Suppressor macrophage (primary cell): Measurements from ENCODE around the gene VIT.
A peak's percentile ranks its signal among the peaks of the same experiment; 100 is the strongest.
"Not testable (repeated sequence)": the region's sequence is repeated elsewhere in the genome, so short reads cannot be mapped to it uniquely, and the experiment has no call there.

Source experiments
- DNase-seq, 4 experiments: peaks; one replicate each; pipeline ENCODE4 v3.0.0-alpha.2; 2020 to 2022

Gene VIT

DNA sequence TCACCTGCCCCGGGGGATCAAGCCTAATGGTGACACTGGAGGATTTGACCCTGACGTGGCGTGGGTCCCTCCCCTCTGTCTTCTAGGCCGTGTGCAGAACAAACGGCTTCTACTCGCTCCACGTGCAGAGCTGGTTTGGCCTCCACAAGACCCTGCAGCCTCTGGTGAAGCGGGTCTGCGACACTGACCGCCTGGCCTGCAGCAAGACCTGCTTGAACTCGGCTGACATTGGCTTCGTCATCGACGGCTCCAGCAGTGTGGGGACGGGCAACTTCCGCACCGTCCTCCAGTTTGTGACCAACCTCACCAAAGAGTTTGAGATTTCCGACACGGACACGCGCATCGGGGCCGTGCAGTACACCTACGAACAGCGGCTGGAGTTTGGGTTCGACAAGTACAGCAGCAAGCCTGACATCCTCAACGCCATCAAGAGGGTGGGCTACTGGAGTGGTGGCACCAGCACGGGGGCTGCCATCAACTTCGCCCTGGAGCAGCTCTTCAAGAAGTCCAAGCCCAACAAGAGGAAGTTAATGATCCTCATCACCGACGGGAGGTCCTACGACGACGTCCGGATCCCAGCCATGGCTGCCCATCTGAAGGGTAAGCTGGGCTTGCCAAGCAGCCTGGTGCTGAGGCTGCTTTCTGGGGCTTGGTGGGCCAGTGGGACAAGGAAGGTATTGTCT lies 112.0 kb downstream of the VIT start:
- DNase-seq, result no peak

DNA sequence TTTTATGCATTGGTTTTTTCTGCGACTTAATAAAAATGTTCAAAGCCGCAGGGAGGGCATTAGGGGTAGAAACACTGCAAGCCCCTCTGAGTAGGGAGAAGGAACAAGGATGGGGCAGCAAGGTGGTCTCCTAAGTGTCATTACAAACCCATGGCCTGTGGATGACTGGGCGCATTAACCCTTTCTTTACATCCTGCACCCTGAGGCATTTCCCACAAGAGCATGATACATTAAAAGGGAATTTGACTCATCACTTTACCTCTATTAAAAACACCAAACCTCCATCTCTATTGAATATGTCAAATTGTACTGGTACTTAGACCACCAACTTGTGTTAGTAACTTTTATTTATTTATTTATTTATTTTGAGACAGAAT lies 112.5 kb downstream of the VIT start:
- no peak for DNase-seq

DNA sequence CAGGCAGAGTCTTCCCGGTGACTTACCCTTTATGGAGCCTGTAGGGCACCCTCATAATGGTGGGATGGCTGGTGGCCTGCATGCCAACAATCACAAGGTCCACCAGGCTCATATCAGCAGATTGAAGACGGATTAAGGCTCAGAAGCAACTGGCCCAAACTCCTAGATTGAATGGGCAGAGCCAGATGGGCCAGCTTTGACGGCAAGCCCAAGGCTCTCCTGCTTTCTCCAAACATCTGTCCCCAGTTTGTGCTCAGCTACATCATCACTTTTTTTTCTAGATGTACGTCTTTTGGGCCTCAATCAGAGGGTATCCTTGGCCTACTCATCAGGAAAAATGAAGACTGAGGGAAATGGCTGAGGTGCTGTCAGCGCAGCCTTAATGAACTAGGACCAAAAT lies 114.6 kb downstream of the VIT start:
- no peak for DNase-seq

DNA sequence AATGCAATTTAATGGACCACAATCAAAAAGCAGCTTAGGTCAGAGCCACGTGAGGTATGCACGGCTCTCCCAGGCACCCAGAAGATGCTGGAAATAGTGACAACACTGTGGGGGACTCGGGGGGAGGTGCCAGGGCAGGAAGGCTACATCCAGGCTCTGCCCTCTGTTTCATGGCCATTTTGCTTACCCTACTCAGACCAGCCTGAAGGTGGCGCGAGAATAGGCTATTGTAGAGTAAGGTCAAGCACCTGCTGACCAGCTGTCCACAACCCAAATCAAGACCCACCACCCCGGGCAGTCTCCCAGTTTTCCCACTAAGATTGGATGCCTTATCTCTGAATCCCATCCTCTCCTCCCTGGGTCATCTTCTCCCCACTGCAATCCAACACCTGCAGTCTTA lies 115.7 kb downstream of the VIT start:
- no peak for DNase-seq

DNA sequence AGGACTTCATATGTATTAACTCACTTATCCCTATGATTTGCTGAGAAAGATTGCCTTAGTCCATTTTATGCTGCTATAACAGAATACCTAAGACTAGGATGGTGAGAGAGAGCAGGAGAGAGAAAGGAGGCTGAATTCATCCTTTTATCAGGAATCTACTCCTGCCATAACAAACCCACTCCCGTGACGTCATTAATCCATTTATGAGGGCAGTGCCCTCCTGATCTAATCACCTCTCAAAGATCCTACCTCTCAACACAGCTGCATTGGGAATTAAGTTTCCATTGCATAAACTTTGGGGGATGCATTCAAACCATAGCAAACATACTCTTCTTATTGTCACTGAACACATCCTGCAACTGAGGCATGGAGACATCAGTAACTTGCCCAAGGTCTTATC lies 122.0 kb downstream of the VIT start:
- DNase-seq, result no peak

DNA sequence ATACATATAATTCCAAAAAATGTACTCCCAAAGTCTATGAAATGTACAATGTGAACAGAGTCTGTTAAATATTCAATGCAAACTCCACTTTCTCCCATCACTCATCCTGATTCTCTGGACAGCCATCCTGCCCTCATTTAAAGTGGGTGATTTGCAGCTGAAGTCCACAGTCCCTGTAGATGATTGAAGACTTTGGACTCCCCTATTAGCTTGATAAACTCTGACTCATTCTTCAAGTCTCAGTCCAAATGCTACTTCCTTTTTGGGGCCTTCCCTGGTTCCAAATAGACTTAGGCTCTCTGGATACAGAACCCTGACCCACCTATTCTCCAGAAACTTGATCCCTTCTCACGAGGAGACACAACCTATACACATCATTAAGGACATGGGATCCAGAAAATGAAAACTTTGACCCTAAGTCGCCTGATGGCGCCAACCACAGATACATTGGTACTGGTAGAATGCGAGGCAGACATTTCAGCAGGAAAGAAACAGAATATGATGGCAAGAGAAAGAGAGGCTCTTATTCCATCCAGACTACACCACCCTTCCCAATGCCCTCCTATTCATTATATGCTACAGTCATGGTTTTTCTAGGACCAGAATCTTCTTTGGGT lies 122.7 kb downstream of the VIT start:
- DNase-seq, result no peak

DNA sequence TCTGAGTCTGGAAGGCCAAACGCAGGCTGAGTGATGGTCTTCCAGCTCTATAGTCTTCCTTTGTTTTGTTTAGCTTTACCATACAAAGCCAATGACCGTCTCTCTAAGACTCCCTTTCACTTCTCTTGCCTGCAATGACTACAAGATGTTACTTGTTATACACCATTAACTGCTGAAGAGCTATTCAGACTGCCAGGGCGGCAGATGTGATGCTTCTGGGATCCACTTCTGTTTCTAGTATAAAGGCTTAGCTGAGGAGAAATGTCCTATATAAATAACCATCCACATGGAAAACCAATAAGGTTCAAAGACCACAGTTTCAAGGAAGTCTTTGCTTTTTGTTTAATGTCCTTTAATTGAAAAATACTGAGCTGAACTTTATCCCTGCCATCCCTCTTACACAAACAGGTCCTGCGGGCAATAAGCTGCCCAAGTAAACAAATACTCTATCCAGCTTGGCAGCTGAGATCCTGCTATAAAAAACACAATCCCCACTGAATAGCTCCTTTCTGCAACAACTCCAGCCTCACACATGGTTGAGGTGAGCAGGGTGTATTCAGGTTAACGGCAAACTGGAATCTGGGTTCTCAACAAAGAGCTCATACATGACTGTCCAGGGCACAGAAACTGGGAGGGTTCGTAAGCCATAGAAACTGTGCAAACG lies 124.6 kb downstream of the VIT start:
- no peak for DNase-seq

DNA sequence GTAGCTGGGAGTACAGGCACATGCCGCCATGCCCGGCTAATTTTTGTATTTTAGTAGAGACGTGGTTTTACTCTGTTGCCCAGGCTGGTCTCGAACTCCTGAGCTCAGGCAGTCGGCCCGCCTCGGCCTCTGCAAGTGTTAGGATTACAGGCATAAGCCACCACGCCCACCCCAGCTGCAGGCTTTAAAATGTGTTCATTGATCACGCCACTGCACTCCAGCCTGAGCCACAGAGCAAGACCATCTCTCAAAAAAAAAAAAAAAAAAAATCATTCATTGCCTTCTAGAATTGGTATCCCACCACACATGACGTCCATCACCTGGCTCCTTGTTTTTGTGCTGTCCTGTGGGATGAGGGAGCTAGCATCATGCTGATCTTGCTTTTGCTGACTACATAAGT lies 127.4 kb downstream of the VIT start:
- DNase-seq, result no peak

DNA sequence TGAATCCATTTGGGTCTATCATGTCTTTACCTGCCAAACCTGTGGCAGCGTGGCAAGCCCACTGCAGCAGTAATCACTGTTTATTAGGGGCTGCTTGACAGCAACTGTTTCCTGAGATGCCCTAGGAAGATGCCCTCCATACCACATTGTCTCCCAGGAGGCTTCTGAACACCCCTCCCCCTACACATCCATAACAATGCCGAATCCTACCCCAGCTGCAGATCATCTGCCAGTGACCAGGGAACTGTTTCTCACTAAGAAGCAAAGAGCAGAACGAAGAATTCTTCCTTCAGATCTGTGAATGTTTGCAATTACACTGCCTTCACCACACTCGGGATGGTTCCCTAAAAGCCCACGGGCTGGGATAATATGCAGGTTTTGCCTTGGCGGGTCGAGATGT lies 127.8 kb downstream of the VIT start:
- DNase-seq, result no peak

DNA sequence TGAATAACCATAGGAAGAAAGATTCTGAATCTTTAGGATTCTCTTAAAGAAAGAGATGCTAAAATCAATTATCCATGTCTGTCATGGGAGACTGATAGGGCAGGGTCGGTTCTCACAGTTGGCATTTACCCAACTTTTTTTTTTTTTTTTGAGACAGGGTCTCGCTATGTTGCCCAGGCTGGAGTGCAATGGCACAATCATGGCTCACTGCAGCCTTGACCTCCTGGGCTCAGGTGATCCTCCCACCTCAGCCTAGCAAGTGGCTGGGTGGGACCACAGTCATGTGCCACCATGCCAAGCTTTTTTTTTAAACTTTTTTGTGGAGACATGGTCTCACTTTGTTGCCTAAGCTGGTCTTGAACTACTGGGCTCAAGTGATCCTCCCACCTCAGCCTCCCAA lies 128.2 kb downstream of the VIT start:
- not testable (repeated sequence) for DNase-seq

DNA sequence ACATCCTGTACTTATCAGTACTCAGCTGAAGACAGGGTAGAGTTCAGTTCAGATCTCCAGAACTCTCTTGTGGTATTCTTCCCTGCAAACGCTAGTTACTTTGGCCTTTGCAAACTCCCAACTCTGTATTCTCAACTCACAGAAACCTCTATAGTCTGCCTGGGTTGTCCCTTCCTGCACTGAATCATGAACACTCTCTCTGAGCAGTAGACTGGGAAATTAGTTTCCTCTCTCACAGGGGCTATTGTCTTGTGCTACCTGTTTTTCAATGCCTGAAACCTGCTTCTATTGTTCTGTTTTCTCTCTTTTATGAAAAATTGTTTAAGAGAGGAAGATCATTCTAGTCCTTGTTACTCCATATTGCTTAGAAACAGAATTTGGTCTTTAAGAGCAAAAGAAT lies 134.7 kb downstream of the VIT start:
- no peak for DNase-seq

DNA sequence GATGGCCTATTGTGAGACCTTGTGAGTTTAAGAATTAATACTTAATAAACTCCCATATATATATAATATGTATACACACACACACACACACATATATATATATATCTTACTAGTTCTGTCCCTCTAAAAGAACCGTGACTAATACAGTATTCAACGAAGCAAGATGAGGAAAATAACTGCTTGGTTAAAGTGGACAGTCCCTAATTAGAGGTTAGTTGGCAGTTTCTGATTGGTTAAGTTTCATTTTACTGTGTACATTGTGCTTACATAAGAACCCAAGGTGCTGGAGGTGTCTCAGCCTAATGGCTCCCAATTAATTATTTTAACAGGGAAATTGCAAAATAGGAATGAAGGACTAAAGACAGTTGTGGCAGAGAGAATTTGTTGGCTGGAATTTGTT lies 137.7 kb downstream of the VIT start:
- no peak for DNase-seq

DNA sequence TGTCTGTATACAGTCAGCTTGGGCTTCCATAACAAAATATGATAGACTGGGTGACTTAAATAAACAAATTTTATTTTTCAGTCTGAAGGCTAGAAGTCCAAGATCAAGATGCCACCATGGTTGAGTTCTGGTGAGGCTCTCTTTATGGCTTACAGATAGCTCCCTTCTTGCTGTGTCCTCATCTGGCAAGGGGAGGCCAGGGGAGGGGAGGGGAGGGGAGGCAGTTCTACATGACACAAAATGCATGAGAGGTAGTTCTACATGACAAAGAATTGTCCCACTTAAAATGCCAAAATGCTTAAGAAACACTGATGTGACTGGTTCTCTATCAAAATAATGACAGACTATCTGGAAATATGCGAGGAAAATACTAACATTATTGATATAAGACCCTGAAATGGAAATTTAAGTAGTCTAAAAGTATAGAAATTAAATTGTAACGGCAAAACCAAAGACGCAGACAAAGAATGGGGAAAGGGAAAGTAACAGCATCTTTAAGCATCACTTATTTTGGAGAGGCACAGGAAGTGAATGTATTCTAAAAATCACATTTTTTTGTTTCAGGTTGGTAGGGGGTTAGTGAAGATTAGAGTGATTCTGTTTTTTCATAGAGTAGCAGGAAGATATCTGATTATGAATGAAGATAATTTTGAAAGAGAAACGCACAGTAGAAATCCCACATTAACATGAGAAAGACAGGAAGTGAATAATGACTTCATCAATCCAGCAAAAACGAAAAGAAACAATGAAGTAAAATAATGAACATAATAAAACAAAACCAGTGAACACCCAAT lies 138.4 kb downstream of the VIT start:
- no peak for DNase-seq

DNA sequence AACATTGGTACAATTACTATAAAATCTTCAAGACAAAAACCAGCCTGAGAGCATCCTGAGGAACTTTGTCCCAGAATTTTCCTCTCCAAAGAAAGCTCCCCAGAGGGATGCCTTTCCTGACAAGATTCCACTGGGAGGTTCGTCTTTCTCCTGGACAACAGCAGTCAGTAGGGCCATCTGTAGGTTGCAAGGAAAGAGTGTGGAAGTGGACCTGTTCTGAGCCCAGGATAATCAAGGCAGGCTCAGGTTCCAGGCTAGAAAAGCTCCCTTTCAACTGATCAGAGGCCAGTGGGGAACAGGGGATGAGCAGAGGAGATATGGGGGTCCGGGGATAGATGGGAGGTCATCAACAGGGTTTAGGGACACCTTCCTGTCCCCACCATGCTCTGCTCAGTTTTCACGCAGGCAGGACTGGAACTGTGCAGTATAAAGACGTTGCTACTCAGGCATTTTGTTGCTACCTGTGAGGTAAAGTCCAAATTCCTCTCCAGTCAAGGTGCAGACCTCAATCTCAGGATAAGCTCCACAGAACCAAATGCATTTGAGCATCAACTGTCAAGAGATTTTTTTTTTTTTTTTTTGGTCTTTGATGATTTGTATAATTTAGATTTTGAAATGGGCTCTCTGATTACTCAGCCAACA lies 143.6 kb downstream of the VIT start:
- DNase-seq, result no peak

DNA sequence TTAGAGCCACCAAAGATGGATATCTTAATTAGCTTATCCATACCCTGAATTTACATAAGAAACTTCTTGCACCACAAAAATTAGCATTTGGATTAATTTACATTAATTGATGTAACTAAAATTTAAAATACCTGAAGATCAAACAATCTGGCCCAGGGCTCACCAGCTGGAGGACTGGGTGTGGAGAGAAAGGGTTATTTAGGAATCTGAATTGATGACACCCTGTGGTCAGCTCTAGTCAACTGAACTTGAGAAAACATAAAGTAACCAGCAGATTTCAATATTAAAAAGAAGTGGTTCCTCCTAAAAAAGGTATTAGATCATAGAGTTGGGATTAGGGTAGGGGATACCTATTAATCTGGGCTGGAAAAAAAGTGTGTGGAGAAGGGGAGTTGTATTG lies 147.3 kb downstream of the VIT start:
- DNase-seq, result no peak

DNA sequence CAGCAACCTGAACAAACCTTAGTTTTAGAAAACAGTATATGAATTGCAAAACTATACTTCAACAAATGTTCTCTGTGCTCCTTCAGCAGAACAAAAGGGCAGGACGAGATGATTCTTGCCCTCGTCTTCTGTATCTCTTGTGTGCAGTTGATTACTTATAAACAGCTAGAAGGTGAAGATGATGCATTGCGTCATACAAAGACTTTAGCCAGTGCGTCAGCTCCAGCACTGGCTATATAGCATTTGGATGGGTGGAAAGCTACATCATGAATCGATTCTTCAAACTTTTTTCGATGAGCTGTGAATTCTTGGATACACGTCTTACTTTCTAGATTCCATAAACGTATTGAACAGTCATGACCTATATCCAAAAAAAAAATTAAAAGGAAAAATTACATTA lies 152.8 kb downstream of the VIT start:
- DNase-seq, result no peak

DNA sequence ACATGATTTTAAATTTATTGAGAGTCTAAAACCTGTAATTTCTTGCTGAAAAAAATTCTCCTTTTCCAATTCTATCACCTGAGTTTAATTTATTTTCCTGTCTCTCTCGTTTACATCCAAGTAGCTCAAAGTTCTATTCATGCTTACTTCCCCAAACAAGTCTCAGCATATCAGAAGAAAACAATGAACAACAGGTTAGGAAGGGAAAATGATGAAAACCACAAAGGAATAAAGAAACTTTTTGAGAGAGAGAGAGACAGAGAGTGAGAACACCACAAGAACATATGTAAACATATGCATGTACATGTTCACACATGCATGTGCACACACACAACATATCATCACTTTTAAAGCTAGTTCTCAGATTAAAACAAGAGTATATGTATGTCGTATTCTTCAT lies 157.7 kb downstream of the VIT start:
- DNase-seq, result no peak

DNA sequence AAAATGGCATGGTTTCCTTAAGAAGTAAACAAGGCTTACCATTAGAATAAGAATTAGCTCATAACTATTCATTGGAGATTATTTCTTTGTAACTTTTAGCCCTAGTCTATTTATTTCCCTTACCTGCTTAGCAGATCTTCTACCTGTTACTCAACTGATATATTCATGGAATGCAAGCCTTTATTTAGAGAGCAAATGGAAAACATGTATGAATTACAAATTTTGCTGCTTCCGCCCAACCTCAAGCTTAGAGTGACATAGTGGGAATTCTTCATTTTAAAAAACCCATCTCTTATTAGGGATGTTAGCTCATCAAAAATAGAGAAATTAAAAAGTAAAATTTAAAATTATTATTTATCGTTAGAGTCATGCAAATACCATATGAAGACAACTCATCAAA lies 158.9 kb downstream of the VIT start:
- DNase-seq, result no peak

DNA sequence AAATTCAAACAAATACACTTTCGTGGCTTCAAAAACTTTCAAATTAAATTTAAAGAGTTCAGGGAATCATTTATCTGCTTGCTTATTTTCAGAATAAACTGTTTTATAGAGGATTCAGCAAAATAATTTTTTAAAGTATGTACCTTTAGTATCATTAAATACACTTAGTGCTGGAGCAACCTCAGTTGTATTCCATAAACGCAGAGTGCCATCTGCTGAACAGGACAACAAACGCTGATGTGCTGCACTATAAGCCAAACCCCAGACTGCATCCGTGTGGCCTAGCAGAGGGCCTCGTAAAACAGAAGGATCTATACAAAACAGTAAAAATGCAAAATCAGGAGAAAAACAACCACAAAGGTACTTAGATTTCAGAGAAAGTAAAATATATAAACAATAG lies 161.2 kb downstream of the VIT start:
- DNase-seq, result no peak

DNA sequence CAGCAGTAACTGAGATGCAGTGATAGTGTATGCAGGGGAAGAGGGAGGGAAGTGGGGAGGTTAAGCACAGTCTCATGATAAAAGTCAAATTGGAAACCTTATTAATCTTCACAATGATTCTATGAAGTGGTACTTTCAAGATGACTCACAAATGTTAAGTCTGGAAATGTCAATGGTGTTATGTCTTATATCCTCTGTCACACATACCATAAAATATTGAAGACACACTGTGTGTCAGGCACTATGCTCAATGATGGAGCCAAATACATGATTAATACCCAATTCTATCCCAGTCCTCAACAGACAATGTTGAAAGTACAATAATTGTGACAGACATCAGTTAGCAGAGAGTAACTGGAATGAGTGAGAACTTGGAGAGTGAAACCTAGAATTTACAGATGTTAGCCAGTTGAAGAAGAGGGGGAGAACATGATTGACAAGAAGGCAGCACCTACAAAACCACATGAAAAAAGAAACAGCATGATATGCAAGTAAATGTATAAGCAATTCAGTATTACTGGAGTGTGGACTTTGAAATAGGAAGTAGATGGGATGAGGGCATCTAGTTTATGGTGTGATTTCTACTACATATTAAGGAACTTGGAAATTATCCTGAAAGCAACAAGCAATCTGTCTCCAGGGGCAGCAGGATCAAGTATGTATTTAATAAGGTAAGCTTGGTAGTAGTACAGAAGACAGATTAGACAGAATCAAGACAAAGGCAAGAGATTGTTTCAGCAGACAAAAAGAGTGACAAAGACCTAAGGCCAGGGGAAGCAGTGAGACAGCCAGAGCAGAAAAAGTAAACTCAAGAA lies 162.3 kb downstream of the VIT start:
- peak in 2 of 4 experiments; percentile 2 to 3 for DNase-seq

DNA sequence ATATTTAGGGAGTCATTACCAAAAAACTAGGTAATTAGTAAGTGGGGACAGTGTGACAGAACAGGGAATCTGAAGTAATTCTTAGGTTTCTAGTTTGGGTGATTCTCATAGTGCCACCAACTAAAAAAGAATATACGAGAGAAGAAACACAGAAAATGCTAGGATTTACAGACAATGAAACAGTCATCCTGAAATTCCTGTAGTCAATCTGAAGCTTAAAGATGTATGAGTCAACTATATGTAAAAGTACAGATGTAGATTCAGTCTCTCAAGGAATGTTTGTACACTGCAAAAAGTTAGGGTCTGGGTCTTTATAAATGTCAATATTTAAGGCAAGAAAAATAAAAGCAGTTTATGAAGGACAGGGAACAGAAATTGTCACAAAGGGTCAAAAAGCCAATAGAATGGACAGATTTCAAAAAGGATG lies 162.9 kb downstream of the VIT start:
- no peak for DNase-seq

DNA sequence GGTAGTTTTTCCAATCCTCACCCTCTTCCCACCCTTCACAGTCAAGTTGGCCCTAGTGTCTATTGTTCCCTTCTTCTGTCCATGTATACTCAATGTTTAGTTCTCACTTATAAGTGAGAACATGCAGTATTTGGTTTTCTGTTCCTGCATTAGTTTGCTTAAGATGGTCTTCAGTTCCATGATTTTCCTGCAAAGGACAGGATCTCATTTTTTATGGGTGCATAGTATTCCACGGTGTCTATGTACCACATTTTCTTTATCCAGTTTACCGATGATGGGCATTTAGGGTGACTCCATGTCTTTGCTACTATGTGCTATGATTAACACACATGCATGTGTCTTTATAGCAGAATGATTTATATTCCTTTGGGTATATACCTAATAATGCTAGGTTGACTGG lies 165.4 kb downstream of the VIT start:
- no peak for DNase-seq
